Activated T-helper 1 cell treated with Interleukin-2 at 50 U/mL for 16 hours (primary cell): ENCODE data around the gene SRGAP2B.
"Not testable (repeated sequence)": the region's sequence is repeated elsewhere in the genome, so short reads cannot be mapped to it uniquely, and the experiment has no call there.

Experiments
- DNase-seq: peaks from one replicate; pipeline ENCODE4 v3.0.0-alpha.2; 2020; ENCODE audit warnings: low read depth

The SRGAP2B gene

DNA sequence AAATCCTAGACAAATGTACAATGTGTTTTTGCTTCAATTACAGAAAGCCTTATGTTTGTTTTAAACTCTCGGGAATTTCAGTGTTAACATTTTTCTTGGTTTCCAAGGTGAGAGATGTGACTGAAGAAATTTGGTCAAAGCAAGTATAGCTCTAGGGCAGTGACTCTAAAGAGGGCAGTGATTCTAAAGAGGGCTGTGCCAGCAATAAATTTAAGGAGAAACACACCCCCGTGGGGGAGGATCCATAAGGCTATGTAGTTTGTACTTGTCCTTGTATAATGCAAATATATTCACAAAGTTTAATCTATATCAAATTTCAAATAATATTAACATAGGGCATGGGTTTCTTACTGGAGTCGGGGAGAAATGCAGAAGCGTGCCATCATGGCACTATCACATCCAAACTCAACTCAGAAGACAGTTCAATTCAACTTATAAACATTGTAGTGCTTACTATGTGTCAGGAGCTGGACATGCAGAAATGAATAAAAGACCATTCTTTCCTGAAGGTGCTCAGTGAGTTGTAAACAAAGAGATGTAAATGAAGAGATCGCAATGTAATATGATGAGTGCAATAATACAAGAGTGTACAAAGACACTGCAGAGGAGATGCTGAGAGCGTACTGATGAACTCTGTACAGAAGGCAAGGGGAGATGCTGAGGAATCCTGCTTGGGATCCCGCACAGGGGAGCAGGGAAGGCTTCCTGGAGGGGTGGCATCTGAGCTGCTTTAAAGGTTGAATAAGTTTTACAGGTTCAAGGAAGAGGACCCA lies 12.5 kb downstream of the SRGAP2B start:
- DNase-seq, result not testable (repeated sequence)

DNA sequence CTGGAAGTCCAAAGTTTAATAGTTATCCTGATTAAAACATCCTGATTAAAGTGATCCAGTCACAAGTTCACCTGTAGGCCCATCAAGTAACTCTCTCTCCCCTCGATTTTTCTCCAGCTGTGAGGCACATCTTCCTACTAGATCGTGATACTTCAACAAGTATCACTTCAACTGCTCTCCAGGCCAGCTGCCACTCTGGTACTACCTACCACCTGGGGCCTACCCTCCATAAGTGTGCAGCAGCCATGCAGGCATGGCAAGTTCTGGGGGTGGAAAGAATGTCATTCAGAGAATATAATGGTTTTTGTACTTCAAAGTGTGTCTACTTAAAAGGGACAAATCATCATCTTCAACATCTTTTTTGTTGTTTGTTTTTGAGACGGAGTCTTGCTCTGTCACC lies 14.9 kb downstream of the SRGAP2B start:
- not testable (repeated sequence) for DNase-seq

DNA sequence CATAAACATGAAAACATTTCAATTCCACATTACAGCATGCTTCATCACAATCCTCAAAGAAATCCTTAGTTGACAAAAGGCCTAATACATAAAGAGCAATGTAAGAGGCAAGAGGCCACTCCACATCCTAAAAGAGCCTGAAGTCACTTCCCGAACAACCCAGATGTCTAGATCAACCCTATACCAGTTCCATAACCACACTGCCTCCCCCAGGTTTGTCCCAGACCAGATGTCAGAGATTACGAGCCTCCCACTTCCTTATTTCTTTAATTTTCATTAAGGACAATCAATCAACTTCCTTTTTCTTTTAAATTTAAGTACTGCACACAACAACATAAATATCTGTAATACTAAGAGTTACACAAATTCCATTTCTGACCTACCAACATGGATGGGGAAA lies 15.4 kb downstream of the SRGAP2B start:
- not testable (repeated sequence) for DNase-seq

DNA sequence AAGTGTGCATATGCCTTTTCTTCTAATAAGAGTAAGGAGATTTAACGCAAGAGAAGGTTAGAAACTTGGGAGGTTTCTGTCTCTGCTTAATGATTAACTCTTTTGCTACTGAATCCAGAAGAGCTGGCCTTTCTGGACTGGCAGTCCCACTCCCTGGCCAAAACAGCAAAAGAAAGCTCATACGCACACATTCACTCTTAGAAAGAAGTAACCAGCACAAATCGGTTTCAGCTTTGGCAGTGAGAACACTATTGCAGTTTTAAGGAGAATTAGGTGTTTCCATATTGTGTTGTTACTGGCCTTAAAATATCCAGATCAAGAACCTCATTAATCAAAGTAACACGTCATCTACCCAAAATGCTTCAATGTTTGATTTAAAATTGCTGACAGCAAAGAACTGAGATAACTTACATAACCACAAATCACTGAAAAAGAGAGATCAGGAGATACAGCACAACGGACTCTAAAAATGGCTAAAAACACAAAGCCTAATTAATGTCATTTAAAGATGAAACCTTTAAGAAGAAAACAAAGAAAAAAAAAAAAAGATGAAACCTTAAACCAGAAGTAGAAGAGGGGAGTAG lies 16.2 kb downstream of the SRGAP2B start:
- DNase-seq, result not testable (repeated sequence)

DNA sequence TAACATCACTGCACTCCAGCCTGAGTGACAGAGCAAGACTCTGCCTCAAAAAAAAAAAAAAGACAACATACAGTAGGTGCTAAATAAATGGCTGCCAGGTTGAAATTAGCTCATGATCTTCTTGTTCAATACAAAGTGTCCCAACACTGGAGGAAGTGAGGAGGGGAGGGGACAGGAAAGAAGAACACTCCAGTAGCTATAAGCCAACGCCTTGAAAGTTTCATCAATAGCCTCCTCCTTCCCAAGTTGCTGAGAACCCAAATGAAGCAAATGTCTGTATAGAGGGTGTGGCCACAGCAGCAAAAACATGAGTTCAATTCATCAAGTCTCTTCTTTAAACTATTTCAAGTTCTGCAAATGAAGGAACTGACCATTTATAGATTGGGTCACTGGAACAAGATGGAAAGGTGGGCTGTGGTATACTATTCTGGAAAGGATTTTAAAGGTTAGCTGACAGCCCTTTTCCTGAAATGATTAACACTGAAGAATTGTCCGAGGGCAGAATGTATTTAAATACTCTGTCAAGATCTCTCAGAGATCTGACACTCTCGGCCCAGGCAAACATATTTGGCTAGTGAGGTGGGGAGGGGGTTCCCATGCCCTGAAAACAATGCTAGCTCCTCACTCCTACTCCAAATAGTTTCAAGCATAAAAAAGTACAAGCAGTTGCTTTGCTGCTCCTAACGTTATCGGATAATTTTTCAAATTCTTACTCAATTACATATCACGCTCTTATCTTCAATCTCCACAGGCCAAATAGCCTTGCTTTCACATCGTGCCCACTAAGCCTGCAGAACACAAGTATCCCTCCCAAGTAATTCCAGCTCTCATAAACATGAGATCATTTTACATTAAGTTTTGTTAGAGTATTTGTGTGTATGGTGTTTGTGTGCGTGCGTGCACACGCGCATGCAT lies 17.0 kb downstream of the SRGAP2B start:
- not testable (repeated sequence) for DNase-seq

DNA sequence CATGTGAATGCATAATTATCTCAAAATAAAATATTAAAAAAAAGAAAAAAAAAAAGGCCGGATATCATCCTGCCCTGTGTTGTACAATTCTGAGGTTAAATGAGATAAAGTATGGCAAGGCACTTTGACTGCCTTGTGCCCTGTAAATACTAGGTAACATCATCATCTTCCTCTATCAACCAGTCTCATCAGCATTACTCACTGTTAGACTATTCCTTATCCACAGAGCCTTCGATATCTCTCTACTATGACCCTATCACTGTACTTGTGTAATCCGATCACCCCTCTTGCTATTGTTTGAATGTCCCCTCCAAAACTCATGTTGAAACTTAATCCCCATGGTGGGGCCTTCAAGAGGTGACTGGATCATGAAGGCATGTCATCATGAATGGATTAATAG lies 18.3 kb downstream of the SRGAP2B start:
- DNase-seq, result not testable (repeated sequence)

DNA sequence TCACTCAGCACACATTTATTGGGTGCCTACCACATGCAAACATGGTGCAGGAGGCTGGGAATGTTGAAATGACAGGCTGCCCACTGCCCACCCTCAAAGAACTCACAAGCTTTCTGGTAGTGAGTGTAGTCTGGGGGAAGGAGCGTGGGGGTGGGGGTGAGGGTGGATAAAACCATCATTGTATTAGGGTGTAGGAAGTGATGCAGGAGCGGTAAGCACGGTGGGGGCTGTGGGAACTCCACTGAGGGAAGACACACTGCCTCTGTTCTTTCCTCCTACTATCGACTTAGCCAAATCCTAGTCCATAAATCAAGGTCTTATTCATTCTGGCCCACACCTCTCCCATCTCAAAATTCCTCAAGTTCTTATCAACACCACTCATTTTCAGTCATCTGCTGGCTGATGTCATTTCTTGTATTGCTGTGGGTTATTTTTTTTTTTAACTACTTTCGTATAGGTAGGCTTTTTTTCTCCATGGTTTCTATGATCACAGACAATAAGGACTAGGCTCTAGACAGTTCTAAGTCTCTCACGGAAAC lies 21.0 kb downstream of the SRGAP2B start:
- not testable (repeated sequence) for DNase-seq

DNA sequence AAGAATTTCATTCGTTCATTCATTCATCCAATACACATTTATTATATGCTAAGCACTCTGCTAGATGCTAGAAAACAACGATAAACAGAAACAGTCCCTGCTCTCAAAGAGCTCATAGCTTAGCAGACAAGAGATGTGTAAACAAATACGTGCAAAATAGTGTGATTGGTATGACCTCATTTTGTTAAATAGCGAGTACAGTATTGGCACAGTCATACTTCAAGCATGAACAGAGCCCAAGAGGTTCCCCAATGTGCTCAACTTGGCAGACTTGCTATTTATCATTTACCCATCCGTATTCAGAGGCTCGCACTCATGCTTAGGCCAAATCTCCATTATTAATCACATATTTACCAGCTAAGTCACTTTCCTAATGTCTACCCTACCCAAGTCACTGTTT lies 23.6 kb downstream of the SRGAP2B start:
- DNase-seq, result not testable (repeated sequence)

DNA sequence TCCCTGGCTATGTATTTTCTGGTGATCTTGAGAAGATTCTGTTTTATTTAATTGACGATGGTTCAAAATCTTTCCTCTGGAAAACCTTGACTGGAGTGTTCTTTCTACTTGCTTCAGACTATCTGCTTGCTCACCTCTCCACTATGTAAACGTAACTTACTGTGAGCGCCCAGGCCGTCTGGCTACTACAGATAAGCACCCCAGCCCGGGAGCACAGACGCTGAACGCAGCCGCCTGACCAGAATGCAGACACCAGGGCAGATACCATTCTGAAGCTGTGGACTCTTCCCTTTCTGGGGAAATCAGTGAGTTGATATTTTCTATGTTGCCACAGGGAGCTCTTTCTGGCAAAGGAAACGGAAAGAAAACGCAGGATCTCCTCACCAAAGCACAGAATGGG lies 28.6 kb downstream of the SRGAP2B start:
- DNase-seq, result not testable (repeated sequence)

DNA sequence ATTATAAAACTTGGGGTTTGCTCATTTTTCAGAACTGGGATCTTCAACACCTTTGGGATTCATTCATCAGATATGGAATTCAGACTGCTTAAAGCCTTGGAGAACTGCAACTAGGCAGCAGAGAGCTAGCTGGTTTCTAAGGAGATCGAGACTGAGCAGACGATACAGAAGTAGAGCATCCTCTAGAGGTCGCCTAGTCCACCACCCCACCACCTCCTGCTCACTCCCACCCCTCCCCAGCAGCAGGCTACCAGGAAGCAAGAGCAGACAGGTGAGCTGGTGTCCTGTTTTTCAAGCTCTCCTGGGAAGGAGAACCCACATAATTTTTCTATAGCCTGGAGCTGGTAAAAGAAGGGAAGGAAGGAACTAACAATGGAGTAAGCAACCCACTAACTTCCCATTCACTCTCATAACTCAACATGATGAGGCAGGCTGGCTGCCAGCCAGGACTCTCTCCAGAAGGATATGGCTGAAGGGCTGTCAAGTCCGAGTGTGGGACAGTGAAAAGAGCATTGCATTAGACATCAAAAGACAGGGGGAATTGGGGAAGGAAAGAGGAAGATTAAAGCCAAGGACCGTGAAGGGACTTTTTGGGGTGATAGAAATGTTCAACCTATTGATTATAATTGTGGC lies 29.8 kb downstream of the SRGAP2B start:
- DNase-seq, result not testable (repeated sequence)

DNA sequence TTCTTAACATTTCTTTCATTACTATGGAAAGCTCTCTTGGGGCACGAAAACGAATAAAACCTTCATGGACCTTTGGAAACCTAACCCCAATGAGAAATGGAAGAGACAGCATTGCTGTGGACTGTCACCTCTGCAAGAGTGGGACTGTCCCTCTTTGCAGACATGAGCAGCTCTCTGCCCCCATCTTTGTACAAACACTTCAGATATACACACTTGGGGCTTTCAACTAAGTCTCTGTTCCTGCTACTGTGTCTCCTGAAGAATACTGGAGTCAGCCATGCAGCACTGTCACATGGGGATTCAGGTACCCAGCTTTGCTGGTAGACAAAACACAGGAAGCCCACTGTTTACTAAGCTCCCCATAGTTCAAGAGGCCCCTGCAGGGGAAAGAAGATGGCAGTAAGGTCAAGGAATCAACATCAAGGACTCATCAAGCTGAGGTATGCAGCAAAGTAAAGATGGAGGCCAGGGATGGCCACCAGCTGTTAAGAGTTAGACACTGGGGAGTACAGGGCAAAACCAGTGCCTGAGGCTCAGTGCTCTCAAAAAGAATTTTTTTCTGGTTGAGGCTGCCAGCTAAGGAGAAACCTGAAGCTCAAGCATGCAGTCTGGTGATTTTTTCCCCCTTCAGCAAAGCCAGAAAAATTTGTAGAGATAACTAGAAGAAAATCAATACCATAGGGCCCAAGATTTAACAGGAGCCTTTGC lies 31.0 kb downstream of the SRGAP2B start:
- DNase-seq, result not testable (repeated sequence)

DNA sequence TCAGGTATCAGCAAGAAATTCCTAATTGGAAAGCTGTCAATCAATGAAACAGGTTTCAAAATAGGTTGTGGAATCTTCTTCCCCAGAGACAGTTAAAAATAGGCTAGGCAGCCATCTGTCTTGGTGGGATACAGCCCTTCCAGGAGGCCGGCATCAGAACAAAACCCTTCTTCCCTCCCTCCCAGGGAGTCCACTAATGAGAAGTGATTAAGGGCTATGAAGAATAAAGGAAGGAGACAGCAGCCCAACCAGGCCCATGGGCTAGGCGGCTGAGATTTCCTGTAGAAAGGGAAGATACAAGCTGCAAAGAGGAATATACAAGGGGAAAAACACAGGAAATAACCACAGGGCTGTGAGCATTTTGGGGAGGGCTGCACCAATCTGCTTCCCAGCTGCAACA lies 31.8 kb downstream of the SRGAP2B start:
- not testable (repeated sequence) for DNase-seq

DNA sequence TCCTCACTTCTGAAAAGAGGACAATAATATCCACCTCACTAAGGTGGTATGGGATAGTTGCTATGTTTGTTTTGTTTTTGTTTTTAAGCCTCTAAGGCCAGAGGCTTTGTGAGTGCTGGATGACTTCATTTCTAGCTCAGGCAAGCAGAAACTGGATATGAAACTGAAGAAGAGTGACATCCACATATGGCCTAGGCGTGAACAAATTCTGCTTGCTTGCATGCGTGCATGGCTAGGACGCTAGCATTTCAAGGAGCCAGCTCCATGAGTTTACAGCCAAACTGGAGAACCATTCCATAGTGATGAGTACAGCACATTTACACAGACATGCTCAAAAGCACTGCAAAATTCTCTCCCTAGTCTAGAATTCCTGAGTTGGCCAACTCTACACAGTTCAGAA lies 36.9 kb downstream of the SRGAP2B start:
- not testable (repeated sequence) for DNase-seq

DNA sequence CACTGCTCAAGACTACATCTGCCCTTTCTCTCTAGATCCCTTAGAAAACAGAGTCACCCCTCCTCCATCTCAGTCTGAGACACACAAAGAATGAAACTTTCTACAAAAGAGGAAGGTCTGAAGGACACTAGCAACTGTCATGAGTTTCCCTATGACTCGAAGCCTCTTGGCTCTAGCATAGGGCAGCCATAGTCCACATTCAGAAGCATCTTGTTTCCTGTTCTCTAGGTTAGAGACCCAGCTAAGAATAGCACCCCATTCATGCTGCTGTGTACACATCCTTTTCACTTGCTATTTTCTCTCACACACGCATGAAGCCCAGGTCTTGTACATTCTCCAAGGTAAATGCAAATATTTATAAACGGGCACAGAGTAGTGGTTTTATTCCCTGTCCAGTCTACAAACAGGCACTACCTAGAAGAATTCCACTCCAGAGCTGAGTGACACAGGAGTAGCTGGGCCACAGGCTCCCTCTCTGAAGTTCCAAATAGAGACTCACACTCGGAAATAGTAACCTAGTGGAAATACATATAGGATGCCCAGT lies 39.8 kb downstream of the SRGAP2B start:
- not testable (repeated sequence) for DNase-seq

DNA sequence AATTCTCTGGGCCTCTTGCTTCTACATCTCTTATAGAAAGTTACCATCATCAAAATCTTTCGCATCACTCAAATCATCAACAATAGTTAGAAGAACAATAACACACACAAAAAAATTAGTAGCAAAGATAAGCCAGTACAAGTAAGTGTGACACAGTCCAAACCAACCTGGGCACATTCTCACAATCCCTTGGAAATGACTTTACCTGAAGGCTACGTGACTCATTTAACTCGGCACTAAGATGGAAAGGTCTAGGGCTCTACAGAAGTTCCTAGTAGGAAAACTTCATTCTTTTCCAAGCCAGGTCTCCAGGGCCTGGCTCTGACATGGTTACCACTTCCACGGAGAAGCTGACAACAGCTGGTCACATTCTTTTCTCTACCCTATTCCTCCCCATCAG lies 41.7 kb downstream of the SRGAP2B start:
- not testable (repeated sequence) for DNase-seq

DNA sequence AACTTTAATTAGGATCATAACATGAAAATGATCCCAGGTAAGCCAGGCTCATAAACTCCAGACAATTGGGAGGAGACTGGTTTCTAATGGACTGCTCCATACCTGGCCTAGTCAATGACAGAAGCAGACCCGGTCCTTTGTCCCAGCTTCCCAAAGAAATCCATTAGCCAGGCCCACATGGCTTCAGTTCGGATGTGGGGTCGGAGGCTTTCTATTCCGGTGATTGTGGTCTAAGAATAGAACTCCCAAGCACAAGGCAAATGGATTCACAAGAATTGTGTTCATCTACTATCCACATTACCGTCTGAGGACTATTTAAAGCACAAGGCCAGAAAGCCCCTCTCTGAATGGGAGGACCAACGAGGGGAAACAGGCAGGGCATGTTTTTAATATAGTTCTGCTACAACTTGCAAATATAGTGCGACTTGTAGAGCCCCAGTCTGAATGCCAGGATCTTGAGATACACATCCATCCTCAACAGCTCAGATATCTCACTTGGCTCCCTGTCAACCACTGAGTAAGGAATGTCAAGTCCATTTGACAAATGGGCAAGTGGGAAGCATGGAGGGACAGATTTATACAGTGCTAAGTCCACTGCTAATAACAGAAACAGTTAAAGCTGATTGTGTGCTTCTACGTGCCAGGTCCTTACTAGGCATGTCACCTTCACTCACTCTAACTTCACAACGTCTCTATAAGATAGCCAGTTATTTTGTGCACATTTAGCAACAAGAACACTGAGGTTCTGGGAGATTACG lies 42.9 kb downstream of the SRGAP2B start:
- not testable (repeated sequence) for DNase-seq

DNA sequence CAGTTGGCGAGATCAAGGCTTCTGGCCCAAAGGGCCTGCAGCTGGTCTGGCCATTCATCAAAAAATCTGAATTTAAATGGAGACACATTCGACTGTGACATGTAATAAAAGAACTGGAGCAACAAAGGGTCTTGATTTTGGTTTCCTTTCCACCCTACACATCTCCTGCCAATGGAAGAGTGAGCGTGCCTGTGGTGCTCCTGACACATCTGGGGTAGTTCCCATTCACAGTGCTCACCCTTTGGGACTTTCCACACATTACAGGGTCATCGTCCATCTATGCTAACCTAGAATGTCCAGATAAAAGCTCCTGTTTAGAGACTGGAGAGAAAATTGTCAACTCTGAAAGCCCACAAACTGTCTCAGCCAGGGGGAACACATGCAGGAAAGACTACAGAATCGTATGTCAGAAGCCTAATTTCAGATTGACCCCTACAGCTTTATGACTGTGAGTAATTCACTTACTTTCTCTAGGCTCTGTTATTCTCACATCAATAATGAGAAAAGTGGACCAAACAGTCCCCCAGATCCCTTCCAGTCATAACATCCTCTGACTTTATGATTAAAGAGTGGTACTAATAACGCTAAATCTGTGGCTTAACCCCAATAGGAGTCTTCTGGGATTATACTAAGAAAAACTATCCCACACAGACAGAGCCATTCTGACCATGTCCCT lies 46.8 kb downstream of the SRGAP2B start:
- DNase-seq, result not testable (repeated sequence)

DNA sequence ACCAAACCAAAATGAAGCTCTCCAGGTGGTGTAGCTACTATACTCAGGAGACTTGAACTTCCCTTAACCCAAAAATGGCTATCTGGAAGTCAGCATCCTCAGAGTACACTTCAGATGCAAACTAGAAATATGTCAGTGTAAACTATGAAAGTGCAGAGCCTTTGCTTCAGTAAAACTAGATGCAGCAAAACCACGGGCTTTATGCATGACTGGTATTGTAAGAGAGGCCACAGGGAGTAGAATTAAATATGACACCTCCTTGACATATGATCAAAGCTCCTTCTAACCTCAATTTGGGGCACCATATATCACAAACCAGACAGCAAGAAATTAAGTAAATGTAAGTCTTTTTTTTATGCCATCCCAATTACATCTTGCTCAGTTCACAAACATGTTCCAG lies 47.6 kb downstream of the SRGAP2B start:
- DNase-seq, result not testable (repeated sequence)

DNA sequence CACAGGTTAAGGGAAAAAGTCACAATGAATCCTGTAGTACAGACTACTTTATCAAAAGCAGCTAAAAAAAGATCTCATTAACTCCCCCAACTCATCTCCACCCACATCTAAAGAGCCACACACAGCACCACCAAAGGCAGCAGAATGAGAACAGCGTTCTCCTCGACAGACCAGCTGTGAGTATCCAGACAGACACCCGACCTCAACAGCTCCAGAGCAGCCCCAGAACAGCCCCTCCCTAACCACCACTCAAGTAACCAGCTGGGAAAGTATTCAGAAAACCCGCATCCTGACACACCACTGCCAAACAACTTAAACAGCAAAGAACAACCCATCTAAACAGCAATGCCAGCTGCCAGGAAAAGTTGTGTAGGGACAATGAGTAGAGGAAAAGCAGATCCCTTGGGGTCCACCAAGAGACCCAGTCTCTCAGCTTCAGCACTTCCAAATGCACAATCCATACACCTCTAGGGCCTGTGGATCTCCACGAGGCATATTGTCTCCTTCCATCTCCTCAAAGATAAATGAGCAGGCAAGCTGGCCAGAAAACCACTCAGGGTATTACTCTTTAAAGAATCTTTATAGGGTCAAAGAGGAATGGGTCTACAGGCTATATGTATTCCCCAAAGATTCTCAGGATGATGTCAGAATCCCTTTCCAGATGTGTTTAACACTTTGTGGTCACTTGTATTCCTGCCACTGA lies 49.4 kb downstream of the SRGAP2B start:
- DNase-seq, result not testable (repeated sequence)
